Fibroblast of skin of back (primary cell): ENCODE measurements around the gene ERCC6.

Experiments
- DNase-seq: peaks from one replicate; pipeline ENCODE4 v3.0.0-alpha.2; 2013

The ERCC6 gene

GRCh38 chr10:49509771-49510303, 29.1 kb downstream of the ERCC6 start:
- DNase-seq, result no peak

GRCh38 chr10:49508654-49509053, 30.3 kb downstream of the ERCC6 start:
- no peak for DNase-seq

- no peak for DNase-seq
Measured at GRCh38 chr10:49508249-49508648, 30.7 kb downstream of the ERCC6 start.

- DNase-seq, result no peak
Measured at GRCh38 chr10:49505589-49505988, 33.3 kb downstream of the ERCC6 start.

- no peak for DNase-seq
Measured at GRCh38 chr10:49505076-49505475, 33.8 kb downstream of the ERCC6 start.

GRCh38 chr10:49504528-49504927, 34.4 kb downstream of the ERCC6 start:
- DNase-seq, result no peak

- no peak for DNase-seq
Measured at GRCh38 chr10:49502358-49502757, 36.6 kb downstream of the ERCC6 start.

GRCh38 chr10:49500412-49500811, 38.5 kb downstream of the ERCC6 start:
- DNase-seq, result no peak

GRCh38 chr10:49499305-49499851, 39.5 kb downstream of the ERCC6 start:
- DNase-seq, result no peak

GRCh38 chr10:49498425-49498824, 40.5 kb downstream of the ERCC6 start:
- DNase-seq, result no peak

GRCh38 chr10:49497358-49497757, 41.6 kb downstream of the ERCC6 start:
- no peak for DNase-seq

GRCh38 chr10:49488056-49488717, 50.7 kb downstream of the ERCC6 start:
- no peak for DNase-seq

- no peak for DNase-seq
Measured at GRCh38 chr10:49486738-49487137, 52.2 kb downstream of the ERCC6 start.

GRCh38 chr10:49486009-49486408, 52.9 kb downstream of the ERCC6 start:
- DNase-seq, result no peak

GRCh38 chr10:49484486-49485235, 54.3 kb downstream of the ERCC6 start:
- DNase-seq, result peak; percentile 83

- no peak for DNase-seq
Measured at GRCh38 chr10:49478819-49479218, 60.1 kb downstream of the ERCC6 start.

GRCh38 chr10:49474901-49475300, 64.0 kb downstream of the ERCC6 start:
- DNase-seq, result no peak

- no peak for DNase-seq
Measured at GRCh38 chr10:49471532-49471931, 67.4 kb downstream of the ERCC6 start.

- DNase-seq, result no peak
Measured at GRCh38 chr10:49465736-49466135, 73.2 kb downstream of the ERCC6 start.
